Skeletal muscle tissue (tissue), 4 donors: ENCODE measurements around the gene WSCD2. TPM values are rescaled to one million over a fixed set of nuclear protein-coding genes. Genes with fewer than 3 reads are reported as not detected.
"Not testable (repeated sequence)": the region's sequence is repeated elsewhere in the genome, so short reads cannot be mapped to it uniquely, and the experiment has no call there.

Source experiments
- H3K27ac ChIP-seq: one replicate; pipeline ENCODE4 v1.7.0; 2013; ENCODE audit warnings: mild to moderate bottlenecking, low read depth, low read length, inconsistent platforms
- H3K27me3 ChIP-seq, 3 donors: one replicate each; pipeline ENCODE4 v1.7.0; 2013; ENCODE audit warnings: low read length in 3 of 3; ENCODE audit not compliant: control insufficient read depth in 3 of 3, insufficient read depth in 3 of 3
- H3K36me3 ChIP-seq, 3 donors: one replicate each; pipeline ENCODE4 v1.7.0; 2013; ENCODE audit warnings: low read length in 3 of 3; ENCODE audit not compliant: control insufficient read depth in 3 of 3, insufficient read depth in 3 of 3
- H3K4me1 ChIP-seq, 3 donors: one replicate each; pipeline ENCODE4 v1.7.0; 2013; ENCODE audit warnings: low read length in 3 of 3, mild to moderate bottlenecking in 3 of 3; ENCODE audit not compliant: control insufficient read depth in 3 of 3, insufficient read depth in 3 of 3
- H3K4me3 ChIP-seq, 3 donors: one replicate each; pipeline ENCODE4 v1.7.0; 2013; ENCODE audit warnings: low read length in 3 of 3
- H3K9ac ChIP-seq, 3 donors: one replicate each; pipeline ENCODE4 v1.7.0; 2013; ENCODE audit warnings: low read length in 3 of 3, mild to moderate bottlenecking in 3 of 3, moderate library complexity in 2 of 3, low read depth in 1 of 3
- H3K9me3 ChIP-seq, 3 donors: one replicate each; pipeline ENCODE4 v1.7.0; 2013; ENCODE audit warnings: low read length in 3 of 3; ENCODE audit not compliant: control insufficient read depth in 3 of 3
- total RNA-seq: library from RNA; depleted of rRNA; stranded (reverse); fragments of >200 nt; gene quantifications from one replicate; pipeline ENCODE4 v1.2.3, GENCODE V29; 2014
- donor health status: Osteomylitis.

Gene WSCD2
- total RNA-seq, 1 donor from 2014 or later = 5.7 TPM

- Histone ChIP-seq H3K4me3 (no peak overlapping the region), H3K9ac (no peak overlapping the region), H3K9me3 (no peaks in the 10 kb centered on the region), H3K27me3 (peaks cover 1 to 7% (median 5%) of the 10 kb centered on the region in 3 donors), H3K4me1 (no peaks in the 10 kb centered on the region), H3K36me3 (no peaks in the 10 kb centered on the region), H3K27ac (no peak overlapping the region)
Observed at GRCh38 chr12:108211157-108211556, 82.1 kb downstream of the WSCD2 start.

- Histone ChIP-seq H3K27me3 (peaks cover 3 to 11% (median 5%) of the 10 kb centered on the region in 3 donors), H3K9me3 (no peaks in the 10 kb centered on the region), H3K4me1 (no peaks in the 10 kb centered on the region), H3K36me3 (no peaks in the 10 kb centered on the region), H3K27ac (no peak overlapping the region), H3K9ac (no peak overlapping the region), H3K4me3 (no peak overlapping the region)
Observed at GRCh38 chr12:108213871-108214445, 84.9 kb downstream of the WSCD2 start.

DNA sequence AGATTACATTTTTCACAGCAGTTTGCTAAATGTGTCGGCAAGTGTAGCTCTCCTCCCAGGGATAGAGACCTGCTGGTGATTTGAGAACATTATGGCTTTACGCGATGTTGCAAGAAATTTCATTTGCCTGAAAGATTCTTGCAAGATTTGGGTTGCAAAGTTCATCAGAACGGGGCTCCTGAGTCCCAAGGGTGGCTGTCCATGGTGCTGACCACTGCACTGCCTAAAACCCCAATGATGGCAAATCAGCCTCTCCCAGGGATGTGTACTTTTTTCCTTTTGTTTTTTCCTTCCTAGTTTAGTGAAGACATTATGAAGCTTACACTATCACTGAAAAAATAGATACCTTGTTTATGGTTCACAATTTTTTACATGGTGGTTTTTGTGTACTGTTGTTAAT lies 85.4 kb downstream of the WSCD2 start:
- Histone ChIP-seq H3K36me3 (no peaks in the 10 kb centered on the region), H3K27ac (no peak overlapping the region), H3K27me3 (peaks cover 5 to 11% (median 5%) of the 10 kb centered on the region in 3 donors), H3K4me3 (no peak overlapping the region), H3K9me3 (no peaks in the 10 kb centered on the region), H3K4me1 (no peaks in the 10 kb centered on the region), H3K9ac (no peak overlapping the region)

GRCh38 chr12:108215458-108215857 lies 86.4 kb downstream of the WSCD2 start:
- Histone ChIP-seq H3K4me3 (no peak overlapping the region), H3K9me3 (no peaks in the 10 kb centered on the region), H3K36me3 (no peaks in the 10 kb centered on the region), H3K27me3 (peaks cover 5% of the 10 kb centered on the region in 3 donors), H3K27ac (no peak overlapping the region), H3K9ac (no peak overlapping the region), H3K4me1 (no peaks in the 10 kb centered on the region)

DNA sequence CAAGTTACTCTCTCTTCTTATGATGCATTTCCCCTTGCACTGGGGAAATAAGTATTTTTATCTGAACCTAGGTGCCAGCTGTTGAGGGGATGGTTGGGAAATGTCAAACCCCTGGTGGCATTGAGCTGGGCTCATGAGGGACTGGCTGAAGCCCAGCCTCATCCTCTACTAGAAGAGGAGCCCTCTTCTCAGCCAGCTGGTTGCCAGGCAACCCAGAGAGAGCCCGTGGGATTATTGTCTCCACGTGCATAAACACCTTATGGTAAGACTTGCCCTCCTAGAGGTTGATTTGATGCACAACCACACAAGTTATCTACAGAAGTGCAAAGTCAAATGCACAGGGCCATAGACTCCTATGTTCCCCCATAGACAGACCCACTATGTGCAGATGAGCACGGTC lies 89.8 kb downstream of the WSCD2 start:
- H3K4me3 ChIP-seq = no peak overlapping the region
- no peaks in the 10 kb centered on the region for H3K36me3 ChIP-seq
- peaks cover 3 to 8% (median 5%) of the 10 kb centered on the region in 3 donors for H3K27me3 ChIP-seq
- no peaks in the 10 kb centered on the region for H3K9me3 ChIP-seq
- no peaks in the 10 kb centered on the region for H3K4me1 ChIP-seq
- H3K9ac ChIP-seq = no peak overlapping the region
- H3K27ac ChIP-seq = no peak overlapping the region

GRCh38 chr12:108225101-108225500 lies 96.0 kb downstream of the WSCD2 start:
- not testable (repeated sequence) for H3K36me3 ChIP-seq, H3K4me3 ChIP-seq, H3K27ac ChIP-seq, H3K4me1 ChIP-seq, H3K9ac ChIP-seq, H3K27me3 ChIP-seq, H3K9me3 ChIP-seq

- Histone ChIP-seq H3K9me3 (peaks cover 0 to 2% (median 0%) of the 10 kb centered on the region in 3 donors), H3K36me3 (no peaks in the 10 kb centered on the region), H3K4me3 (no peak overlapping the region), H3K4me1 (no peaks in the 10 kb centered on the region), H3K9ac (no peak overlapping the region), H3K27me3 (peaks cover 0 to 7% (median 3%) of the 10 kb centered on the region in 3 donors), H3K27ac (no peak overlapping the region)
Observed at GRCh38 chr12:108226866-108227265, 97.8 kb downstream of the WSCD2 start.

DNA sequence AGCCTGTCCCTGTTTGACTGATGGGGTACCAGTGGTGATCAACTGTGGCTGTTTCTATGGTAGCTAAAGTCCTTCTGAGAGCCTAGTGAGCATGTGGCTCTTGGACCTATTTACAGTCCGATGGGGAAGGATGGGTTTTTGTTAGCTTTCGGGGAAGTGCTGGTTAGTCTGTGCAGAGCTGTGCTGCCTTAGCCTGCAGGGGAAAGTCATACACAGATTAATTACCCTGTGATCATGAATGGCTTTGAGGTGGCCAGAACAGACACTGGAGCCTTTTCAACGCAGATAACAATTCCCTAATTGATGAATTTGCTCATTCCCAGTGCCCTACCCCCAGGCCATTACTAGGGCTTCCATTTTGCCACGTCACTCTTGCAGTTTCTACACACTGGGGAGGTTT lies 99.7 kb downstream of the WSCD2 start:
- no peaks in the 10 kb centered on the region for H3K4me1 ChIP-seq
- H3K4me3 ChIP-seq = no peak overlapping the region
- H3K9me3 ChIP-seq = peaks cover 0 to 3% (median 0%) of the 10 kb centered on the region in 3 donors
- H3K27ac ChIP-seq = no peak overlapping the region
- H3K9ac ChIP-seq = no peak overlapping the region
- no peaks in the 10 kb centered on the region for H3K36me3 ChIP-seq
- H3K27me3 ChIP-seq = peaks cover 0 to 8% (median 3%) of the 10 kb centered on the region in 3 donors

DNA sequence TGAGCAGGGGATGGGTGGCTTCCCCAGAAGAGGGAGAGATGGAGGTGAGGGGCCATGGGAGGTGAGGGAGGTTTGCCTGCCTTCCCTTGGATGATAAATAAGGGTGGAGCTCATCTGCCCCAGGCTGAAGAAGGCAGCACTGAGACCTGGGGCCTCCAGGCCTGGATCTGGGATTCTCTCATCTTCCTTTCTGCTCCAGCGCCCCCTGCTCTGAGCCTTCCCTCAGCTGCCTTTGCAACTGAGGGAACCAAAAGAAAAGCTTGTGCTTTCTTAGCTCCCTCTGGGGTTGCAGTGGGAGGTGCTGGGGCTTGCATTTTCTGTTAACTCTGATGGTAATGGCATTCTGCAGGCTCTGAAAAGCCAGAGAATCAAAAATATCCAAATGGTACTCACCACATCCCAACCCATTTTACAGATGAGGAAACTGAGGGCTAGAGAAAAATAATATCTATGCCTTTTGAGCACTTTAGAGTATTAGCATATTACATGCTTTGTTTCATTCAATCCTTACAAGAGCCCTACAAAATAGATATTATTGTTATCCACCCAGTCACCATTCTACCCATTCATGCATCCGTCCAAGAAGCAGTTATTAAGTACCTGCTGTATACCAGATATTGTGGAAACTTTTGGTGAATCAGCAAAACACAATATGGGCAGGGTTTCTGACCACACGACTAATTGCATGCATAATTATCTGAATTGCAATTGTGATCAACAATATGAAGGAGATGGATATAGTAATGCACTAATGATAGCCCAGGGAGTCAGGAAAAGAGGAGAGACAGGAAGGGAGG lies 102.2 kb downstream of the WSCD2 start:
- H3K27ac ChIP-seq = no peak overlapping the region
- H3K36me3 ChIP-seq = no peaks in the 10 kb centered on the region
- H3K4me1 ChIP-seq = no peaks in the 10 kb centered on the region
- H3K4me3 ChIP-seq = no peak overlapping the region
- H3K9ac ChIP-seq = no peak overlapping the region
- peaks cover 0 to 3% (median 0%) of the 10 kb centered on the region in 3 donors for H3K9me3 ChIP-seq
- peaks cover 0 to 15% (median 3%) of the 10 kb centered on the region in 3 donors for H3K27me3 ChIP-seq

DNA sequence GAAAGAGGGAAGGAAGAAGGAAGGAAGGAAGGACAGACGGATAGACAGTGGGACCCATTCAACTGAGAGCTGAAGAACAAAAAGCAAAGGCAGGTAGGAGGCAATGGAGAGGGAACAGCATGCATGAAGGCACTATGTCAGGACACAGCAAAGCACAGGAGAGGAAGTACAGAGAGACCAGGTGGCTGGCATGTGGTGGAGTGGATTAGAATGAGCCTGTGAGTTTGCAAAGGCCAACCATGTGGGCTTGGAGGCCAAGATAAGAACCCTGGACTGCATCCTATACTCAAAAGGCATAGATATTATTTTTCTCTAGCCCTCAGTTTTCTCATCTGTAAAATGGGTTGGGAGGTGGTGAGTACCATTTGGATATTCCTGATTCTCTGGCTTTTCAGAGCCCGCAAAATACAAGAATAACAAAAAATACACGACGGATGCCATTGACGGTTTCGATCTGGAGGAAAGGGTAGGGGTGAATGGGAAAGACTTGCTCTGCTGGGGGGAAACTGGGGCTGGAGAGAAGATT lies 102.9 kb downstream of the WSCD2 start:
- no peak overlapping the region for H3K4me3 ChIP-seq
- no peak overlapping the region for H3K9ac ChIP-seq
- H3K27ac ChIP-seq = no peak overlapping the region
- H3K27me3 ChIP-seq = peaks cover 0 to 16% (median 3%) of the 10 kb centered on the region in 3 donors
- peaks cover 0 to 6% (median 0%) of the 10 kb centered on the region in 3 donors for H3K9me3 ChIP-seq
- no peaks in the 10 kb centered on the region for H3K36me3 ChIP-seq
- no peaks in the 10 kb centered on the region for H3K4me1 ChIP-seq
